HepG2 (cell line): Measurements from ENCODE around the gene KCNH1. TPM values are rescaled to one million over a fixed set of nuclear protein-coding genes. Genes with fewer than 3 reads are reported as not detected.
A peak's percentile ranks its signal among the peaks of the same experiment; 100 is the strongest.

ENCODE experiments used
- CBFB ChIP-seq: sonication (generic); formaldehyde crosslinking; IDR thresholded peaks from 2 replicates; pipeline ENCODE4 v1.4.0; 2020; ENCODE audit warnings: missing genetic modification reagents
- EHMT2 ChIP-seq: fragments of 200-600 bp; sonication (generic); IDR thresholded peaks from 2 replicates; pipeline ENCODE4 v1.7.0; 2017; ENCODE audit warnings: antibody characterized with exemption, low read depth, low read length, borderline replicate concordance
- GZF1 ChIP-seq: sonication (generic); formaldehyde crosslinking; IDR thresholded peaks from 2 replicates; pipeline ENCODE4 v1.5.1; 2020; ENCODE audit warnings: mild to moderate bottlenecking, missing genetic modification reagents
- JUN ChIP-seq: sonication (generic); formaldehyde crosslinking; IDR thresholded peaks from 2 replicates; pipeline ENCODE4 v1.4.0; 2020; ENCODE audit warnings: mild to moderate bottlenecking, missing genetic modification reagents
- KDM3A ChIP-seq: IDR thresholded peaks from 2 replicates; pipeline ENCODE4 v1.6.1; 2018; ENCODE audit warnings: low read depth, missing compliant biosample characterization
- MEIS2 ChIP-seq: sonication (generic); formaldehyde crosslinking; IDR thresholded peaks from 2 replicates; pipeline ENCODE4 v1.9.0; 2021; ENCODE audit warnings: mild to moderate bottlenecking, missing genetic modification reagents
- MTA1 ChIP-seq: sonication (generic); formaldehyde crosslinking; IDR thresholded peaks from 2 replicates; pipeline ENCODE4 v1.4.0; 2020; ENCODE audit warnings: missing genetic modification reagents, mild to moderate bottlenecking, borderline replicate concordance
- ZC3H4 ChIP-seq: sonication (generic); formaldehyde crosslinking; IDR thresholded peaks from 2 replicates; pipeline ENCODE4 v1.4.0; 2020; ENCODE audit warnings: missing genetic modification reagents, borderline replicate concordance
- ZKSCAN5 ChIP-seq: sonication (generic); formaldehyde crosslinking; IDR thresholded peaks from 2 replicates; pipeline ENCODE4 v1.5.1; 2020; ENCODE audit warnings: mild to moderate bottlenecking, missing genetic modification reagents
- ZNF317 ChIP-seq: sonication (generic); formaldehyde crosslinking; IDR thresholded peaks from 2 replicates; pipeline ENCODE4 v1.5.0; 2020; ENCODE audit warnings: mild to moderate bottlenecking, missing genetic modification reagents
- polyA plus RNA-seq, 8 experiments: library from polyadenylated mRNA; depleted of rRNA in 3 of 8; stranded (reverse) in 7 of 8; unstranded in 1 of 8; fragments of >200 nt; fragmentation: Illumina TruSeq in 4 of 8; extraction: Trizol in 4 of 8; gene quantifications; 2 replicates each; pipeline versions ENCODE4 v1.2.1 to v1.2.3, GENCODE V29; 2011 to 2016; ENCODE audit warnings: low read depth in 4 of 8, missing spikeins in 1 of 8, mixed read lengths in 1 of 8; ENCODE audit not compliant: insufficient read depth in 1 of 8
- total RNA-seq, 5 experiments: library from RNA; depleted of rRNA; stranded (reverse); fragments of >200 nt; fragmentation: Illumina TruSeq; extraction: Trizol; gene quantifications; 2 replicates each; pipeline ENCODE4 v1.2.3, GENCODE V29; 2016; ENCODE audit warnings: low read depth in 1 of 5
- TF ChIP-seq, protein P1 (sequence below): sonication (generic); formaldehyde crosslinking; IDR thresholded peaks from 2 replicates; pipeline ENCODE4 v1.4.0; 2020; ENCODE audit warnings: missing genetic modification reagents
- TF ChIP-seq, protein P2 (sequence below), 2 experiments: fragments of 450-650 bp in 1 of 2; sonication (generic) in 1 of 2; formaldehyde crosslinking; IDR thresholded peaks; 2 replicates each; pipeline versions ENCODE4 v1.5.0 to v1.8.0; 2020 to 2022; ENCODE audit warnings: mild to moderate bottlenecking in 1 of 2, missing genetic modification reagents in 1 of 2
- TF ChIP-seq, protein P3 (sequence below): sonication (generic); formaldehyde crosslinking; IDR thresholded peaks from 2 replicates; pipeline ENCODE4 v1.4.0; 2020; ENCODE audit warnings: missing genetic modification reagents, mild to moderate bottlenecking, borderline replicate concordance
- TF ChIP-seq, protein P4 (sequence below): IDR thresholded peaks from 2 replicates; pipeline ENCODE4 v1.6.1; 2016; ENCODE audit warnings: low read depth, missing genetic modification reagents, missing compliant biosample characterization
- TF ChIP-seq, protein P5 (sequence below): IDR thresholded peaks from 2 replicates; pipeline ENCODE4 v1.6.1; 2016; ENCODE audit warnings: low read depth, borderline replicate concordance
- TF ChIP-seq, protein P6 (sequence below): sonication (generic); formaldehyde crosslinking; IDR thresholded peaks from 2 replicates; pipeline ENCODE4 v1.5.0; 2020; ENCODE audit warnings: mild to moderate bottlenecking, low read depth, missing genetic modification reagents, borderline replicate concordance

Gene KCNH1
- total and polyA plus RNA-seq, 2 of the 13 experiments (the other 11 are each of a cell fraction or from before 2014, with no cell fraction given), result not detected

DNA sequence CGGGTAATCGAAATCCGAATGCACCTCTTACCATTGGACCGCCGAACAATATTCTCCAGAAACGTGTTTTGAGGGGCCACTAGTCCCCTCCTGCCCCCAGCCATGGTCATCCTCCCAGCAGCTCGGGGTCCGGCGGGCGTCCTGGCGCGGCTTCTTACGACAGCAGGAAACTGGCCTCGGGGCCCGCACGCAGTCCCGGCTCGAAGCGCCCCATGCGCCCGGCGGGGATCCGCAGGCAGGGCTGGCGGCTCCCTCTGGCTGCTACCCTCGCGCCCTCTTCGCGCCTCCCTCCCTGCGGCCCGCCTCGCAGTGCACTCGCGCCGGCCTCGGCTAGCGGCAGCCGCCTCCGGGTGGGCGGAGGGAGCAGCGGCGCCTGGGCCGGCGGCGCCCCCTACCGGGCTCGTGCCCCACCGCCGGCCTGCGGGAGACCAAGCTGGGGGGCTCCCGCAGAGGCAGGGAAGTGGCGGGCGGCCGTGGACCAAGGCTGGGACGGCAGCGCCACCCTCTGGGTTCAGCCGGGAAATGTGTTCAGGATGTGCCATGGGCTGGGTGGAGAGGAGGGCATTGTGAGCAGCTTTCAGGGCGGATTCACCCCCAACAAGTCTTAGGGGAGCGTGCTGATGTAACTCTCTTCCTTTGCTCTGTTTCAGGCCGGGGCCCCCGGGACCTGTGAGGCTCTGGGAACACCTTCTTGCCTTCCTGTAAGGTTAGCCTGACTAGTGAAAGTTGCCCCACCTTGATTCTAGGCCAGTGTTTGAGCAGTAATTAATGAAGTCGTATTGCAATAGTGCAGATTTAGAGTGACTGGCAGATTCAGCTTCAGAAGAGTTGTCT is at the start of gene KCNH1 (continued):
- TF ChIP-seq, protein P1, sequence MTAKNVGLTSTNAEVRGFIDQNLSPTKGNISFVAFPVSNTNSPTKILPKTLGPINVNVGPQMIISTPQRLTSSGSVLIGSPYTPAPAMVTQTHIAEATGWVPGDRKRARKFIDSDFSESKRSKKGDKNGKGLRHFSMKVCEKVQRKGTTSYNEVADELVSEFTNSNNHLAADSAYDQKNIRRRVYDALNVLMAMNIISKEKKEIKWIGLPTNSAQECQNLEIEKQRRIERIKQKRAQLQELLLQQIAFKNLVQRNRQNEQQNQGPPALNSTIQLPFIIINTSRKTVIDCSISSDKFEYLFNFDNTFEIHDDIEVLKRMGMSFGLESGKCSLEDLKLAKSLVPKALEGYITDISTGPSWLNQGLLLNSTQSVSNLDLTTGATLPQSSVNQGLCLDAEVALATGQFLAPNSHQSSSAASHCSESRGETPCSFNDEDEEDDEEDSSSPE (CRISPR knock-in tag), result peak; percentile 76
- TF ChIP-seq, protein P2, sequence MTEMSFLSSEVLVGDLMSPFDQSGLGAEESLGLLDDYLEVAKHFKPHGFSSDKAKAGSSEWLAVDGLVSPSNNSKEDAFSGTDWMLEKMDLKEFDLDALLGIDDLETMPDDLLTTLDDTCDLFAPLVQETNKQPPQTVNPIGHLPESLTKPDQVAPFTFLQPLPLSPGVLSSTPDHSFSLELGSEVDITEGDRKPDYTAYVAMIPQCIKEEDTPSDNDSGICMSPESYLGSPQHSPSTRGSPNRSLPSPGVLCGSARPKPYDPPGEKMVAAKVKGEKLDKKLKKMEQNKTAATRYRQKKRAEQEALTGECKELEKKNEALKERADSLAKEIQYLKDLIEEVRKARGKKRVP (CRISPR knock-in tag; IDR thresholded peaks at IDR 0.05), result no peak
- TF ChIP-seq KDM3A (CRISPR knock-in tag) (0 out of 2 replicates have a peak, but pooled peaks have one; percentile 39), GZF1 (CRISPR knock-in tag) (no peak), MTA1 (CRISPR knock-in tag) (0 out of 2 replicates have a peak, but pooled peaks have one; percentile 25), EHMT2 (no peak), ZKSCAN5 (no peak), ZC3H4 (no peak), ZNF317 (CRISPR knock-in tag) (no peak), MEIS2 (CRISPR knock-in tag) (no peak), CBFB (no peak), JUN (no peak)
- TF ChIP-seq, protein P3, sequence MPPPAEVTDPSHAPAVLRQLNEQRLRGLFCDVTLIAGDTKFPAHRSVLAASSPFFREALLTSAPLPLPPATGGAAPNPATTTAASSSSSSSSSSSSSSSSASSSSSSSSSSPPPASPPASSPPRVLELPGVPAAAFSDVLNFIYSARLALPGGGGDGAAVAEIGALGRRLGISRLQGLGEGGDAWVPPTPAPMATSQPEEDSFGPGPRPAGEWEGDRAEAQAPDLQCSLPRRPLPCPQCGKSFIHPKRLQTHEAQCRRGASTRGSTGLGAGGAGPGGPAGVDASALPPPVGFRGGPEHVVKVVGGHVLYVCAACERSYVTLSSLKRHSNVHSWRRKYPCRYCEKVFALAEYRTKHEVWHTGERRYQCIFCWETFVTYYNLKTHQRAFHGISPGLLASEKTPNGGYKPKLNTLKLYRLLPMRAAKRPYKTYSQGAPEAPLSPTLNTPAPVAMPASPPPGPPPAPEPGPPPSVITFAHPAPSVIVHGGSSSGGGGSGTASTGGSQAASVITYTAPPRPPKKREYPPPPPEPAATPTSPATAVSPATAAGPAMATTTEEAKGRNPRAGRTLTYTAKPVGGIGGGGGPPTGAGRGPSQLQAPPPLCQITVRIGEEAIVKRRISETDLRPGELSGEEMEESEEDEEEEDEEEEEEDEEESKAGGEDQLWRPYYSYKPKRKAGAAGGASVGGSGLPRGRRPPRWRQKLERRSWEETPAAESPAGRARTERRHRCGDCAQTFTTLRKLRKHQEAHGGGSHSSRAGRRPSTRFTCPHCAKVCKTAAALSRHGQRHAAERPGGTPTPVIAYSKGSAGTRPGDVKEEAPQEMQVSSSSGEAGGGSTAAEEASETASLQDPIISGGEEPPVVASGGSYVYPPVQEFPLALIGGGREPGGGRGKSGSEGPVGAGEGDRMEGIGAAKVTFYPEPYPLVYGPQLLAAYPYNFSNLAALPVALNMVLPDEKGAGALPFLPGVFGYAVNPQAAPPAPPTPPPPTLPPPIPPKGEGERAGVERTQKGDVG (CRISPR knock-in tag), result no peak
- TF ChIP-seq, protein P4, sequence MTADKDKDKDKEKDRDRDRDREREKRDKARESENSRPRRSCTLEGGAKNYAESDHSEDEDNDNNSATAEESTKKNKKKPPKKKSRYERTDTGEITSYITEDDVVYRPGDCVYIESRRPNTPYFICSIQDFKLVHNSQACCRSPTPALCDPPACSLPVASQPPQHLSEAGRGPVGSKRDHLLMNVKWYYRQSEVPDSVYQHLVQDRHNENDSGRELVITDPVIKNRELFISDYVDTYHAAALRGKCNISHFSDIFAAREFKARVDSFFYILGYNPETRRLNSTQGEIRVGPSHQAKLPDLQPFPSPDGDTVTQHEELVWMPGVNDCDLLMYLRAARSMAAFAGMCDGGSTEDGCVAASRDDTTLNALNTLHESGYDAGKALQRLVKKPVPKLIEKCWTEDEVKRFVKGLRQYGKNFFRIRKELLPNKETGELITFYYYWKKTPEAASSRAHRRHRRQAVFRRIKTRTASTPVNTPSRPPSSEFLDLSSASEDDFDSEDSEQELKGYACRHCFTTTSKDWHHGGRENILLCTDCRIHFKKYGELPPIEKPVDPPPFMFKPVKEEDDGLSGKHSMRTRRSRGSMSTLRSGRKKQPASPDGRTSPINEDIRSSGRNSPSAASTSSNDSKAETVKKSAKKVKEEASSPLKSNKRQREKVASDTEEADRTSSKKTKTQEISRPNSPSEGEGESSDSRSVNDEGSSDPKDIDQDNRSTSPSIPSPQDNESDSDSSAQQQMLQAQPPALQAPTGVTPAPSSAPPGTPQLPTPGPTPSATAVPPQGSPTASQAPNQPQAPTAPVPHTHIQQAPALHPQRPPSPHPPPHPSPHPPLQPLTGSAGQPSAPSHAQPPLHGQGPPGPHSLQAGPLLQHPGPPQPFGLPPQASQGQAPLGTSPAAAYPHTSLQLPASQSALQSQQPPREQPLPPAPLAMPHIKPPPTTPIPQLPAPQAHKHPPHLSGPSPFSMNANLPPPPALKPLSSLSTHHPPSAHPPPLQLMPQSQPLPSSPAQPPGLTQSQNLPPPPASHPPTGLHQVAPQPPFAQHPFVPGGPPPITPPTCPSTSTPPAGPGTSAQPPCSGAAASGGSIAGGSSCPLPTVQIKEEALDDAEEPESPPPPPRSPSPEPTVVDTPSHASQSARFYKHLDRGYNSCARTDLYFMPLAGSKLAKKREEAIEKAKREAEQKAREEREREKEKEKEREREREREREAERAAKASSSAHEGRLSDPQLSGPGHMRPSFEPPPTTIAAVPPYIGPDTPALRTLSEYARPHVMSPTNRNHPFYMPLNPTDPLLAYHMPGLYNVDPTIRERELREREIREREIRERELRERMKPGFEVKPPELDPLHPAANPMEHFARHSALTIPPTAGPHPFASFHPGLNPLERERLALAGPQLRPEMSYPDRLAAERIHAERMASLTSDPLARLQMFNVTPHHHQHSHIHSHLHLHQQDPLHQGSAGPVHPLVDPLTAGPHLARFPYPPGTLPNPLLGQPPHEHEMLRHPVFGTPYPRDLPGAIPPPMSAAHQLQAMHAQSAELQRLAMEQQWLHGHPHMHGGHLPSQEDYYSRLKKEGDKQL (CRISPR knock-in tag), result no peak
- TF ChIP-seq, protein P5, sequence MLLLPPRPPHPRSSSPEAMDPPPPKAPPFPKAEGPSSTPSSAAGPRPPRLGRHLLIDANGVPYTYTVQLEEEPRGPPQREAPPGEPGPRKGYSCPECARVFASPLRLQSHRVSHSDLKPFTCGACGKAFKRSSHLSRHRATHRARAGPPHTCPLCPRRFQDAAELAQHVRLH (CRISPR knock-in tag), result no peak
- TF ChIP-seq, protein P6, sequence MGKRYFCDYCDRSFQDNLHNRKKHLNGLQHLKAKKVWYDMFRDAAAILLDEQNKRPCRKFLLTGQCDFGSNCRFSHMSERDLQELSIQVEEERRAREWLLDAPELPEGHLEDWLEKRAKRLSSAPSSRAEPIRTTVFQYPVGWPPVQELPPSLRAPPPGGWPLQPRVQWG, result no peak
